Panc1 (cell line): ENCODE measurements around the gene FGG. TPM values are rescaled to one million over a fixed set of nuclear protein-coding genes. Genes with fewer than 3 reads are reported as not detected.

Experiments used
- ATAC-seq: fragments of 200-7000 bp; cut with Tn5 transposase; 2 replicates; pipeline ENCODE4 v1.9.1; 2020; ENCODE audit warnings: mild to moderate bottlenecking, moderate library complexity
- BruUV-seq: library from RNA; stranded (reverse); fragments of 400-500 nt; replicated peaks from 2 replicates; lab custom pipeline; 2021; lab: Mats Ljungman, UMichigan
- CTCF ChIA-PET: fragments of 300-600 bp; sonication (Branson Sonifier 250); formaldehyde crosslinking; loops from one replicate; lab custom pipeline; 2022; ENCODE audit warnings: antibody characterized with exemption; lab: Charles Lee
- POLR2A ChIA-PET: fragments of 300-600 bp; sonication (Branson Sonifier 250); formaldehyde crosslinking; loops from one replicate; lab custom pipeline; 2022; ENCODE audit warnings: antibody characterized with exemption; lab: Charles Lee
- DNase-seq: peaks from one replicate; pipeline ENCODE4 v3.0.0-alpha.2; 2010; ENCODE audit warnings: low read depth, low spot score
- H3K27ac ChIP-seq: 2 replicates; pipeline ENCODE4 v1.5.1; 2011; ENCODE audit warnings: mild to moderate bottlenecking, low read length, inconsistent platforms
- H3K27me3 ChIP-seq: fragments of 200-500 bp; sonication (Bioruptor generic); 2 replicates; pipeline ENCODE4 v1.6.0; 2014; ENCODE audit warnings: low read length, inconsistent platforms; ENCODE audit not compliant: control insufficient read depth, insufficient read depth
- H3K36me3 ChIP-seq: fragments of 200-500 bp; sonication (Bioruptor generic); 2 replicates; pipeline ENCODE4 v1.5.1; 2014; ENCODE audit warnings: inconsistent platforms, mild to moderate bottlenecking, low read length, moderate library complexity; ENCODE audit not compliant: control insufficient read depth, insufficient read depth
- H3K4me1 ChIP-seq: 2 replicates; pipeline ENCODE4 v1.5.1; 2011; ENCODE audit warnings: inconsistent platforms, mild to moderate bottlenecking, low read length, moderate library complexity; ENCODE audit not compliant: control insufficient read depth, insufficient read depth
- H3K4me3 ChIP-seq, 2 experiments: 2 replicates each; pipeline ENCODE4 v1.5.1; 2011 to 2012; ENCODE audit warnings: low read depth in 2 of 2, low read length in 2 of 2, mild to moderate bottlenecking in 2 of 2, inconsistent platforms in 1 of 2, moderate library complexity in 1 of 2
- H3K9me3 ChIP-seq: fragments of 200-500 bp; sonication (Bioruptor generic); 2 replicates; pipeline ENCODE4 v1.5.1; 2014; ENCODE audit warnings: low read depth, mild to moderate bottlenecking, inconsistent platforms, low read length, moderate library complexity; ENCODE audit not compliant: control insufficient read depth, insufficient read depth
- CTCF ChIP-seq: fragments of 450-650 bp; IDR thresholded peaks from 2 replicates; pipeline ENCODE4 v1.5.1; 2017; ENCODE audit warnings: mild to moderate bottlenecking
- POLR2AphosphoS5 ChIP-seq: IDR thresholded peaks from 2 replicates; pipeline ENCODE4 v1.6.1; 2012; ENCODE audit warnings: mild to moderate bottlenecking, low read depth, low read length, moderate library complexity
- REST ChIP-seq, 2 experiments: IDR thresholded peaks; 2 replicates each; pipeline ENCODE4 v1.6.1; 2011 to 2012; ENCODE audit warnings: low read depth in 2 of 2, control low read depth in 1 of 2, low read length in 1 of 2, mild to moderate bottlenecking in 1 of 2, moderate library complexity in 1 of 2; ENCODE audit not compliant: insufficient read depth in 1 of 2
- SIN3A ChIP-seq: IDR thresholded peaks from 2 replicates; pipeline ENCODE4 v1.6.1; 2012; ENCODE audit warnings: low read depth, mild to moderate bottlenecking, low read length, moderate library complexity, borderline replicate concordance; ENCODE audit not compliant: insufficient read depth
- TCF7L2 ChIP-seq: IDR thresholded peaks from 2 replicates; pipeline ENCODE4 v1.6.1; 2011; ENCODE audit warnings: mild to moderate bottlenecking, low read depth, low read length, inconsistent platforms
- in situ Hi-C: cut with HindIII; loops from 2 replicates; pipeline ENCODE4 v1.10.0; 2016; ENCODE audit warnings: low sequenced_read_pairs, low pct_unique_long_range_greater_than_20kb
- intact Hi-C: fragments of 100-400 bp; cut with micrococcal nuclease; formaldehyde crosslinking; loops from one replicate; pipeline ENCODE4 v1.10.0; 2022; ENCODE audit not compliant: unreplicated experiment
- total RNA-seq: library from RNA; stranded (reverse); gene quantifications from one replicate; pipeline ENCODE4 v1.2.1, GENCODE V29; 2021; ENCODE audit not compliant: unreplicated experiment

FGG gene
- total RNA-seq, 1 experiment from 2014 or later: 1.8 TPM

GRCh38 chr4:154562697-154563254, 49.7 kb downstream of the FGG start, which contains the start of gene FGB:
Gene FGB (plus strand): TSS chr4:154563011. CDS start chr4:154563019, 8 bp downstream.
- TF ChIP-seq POLR2AphosphoS5 (no peak), CTCF (no peak), REST (IDR thresholded peaks at IDR 0.05; ENCODE audit: insufficient read depth in 1 of 2, low read depth in 2 of 2, low read length in 1 of 2) (no peak), SIN3A (no peak), TCF7L2 (no peak)
- ATAC-seq: no peak
- in situ Hi-C loops (no loop called here), intact Hi-C loops (no loop called here)
- ChIA-PET POLR2A (no interaction called here), CTCF (no interaction called here)
- Histone ChIP-seq H3K36me3 (no peaks in the 10 kb centered on the region), H3K27ac (no peak within 1 kb of the TSS), H3K9me3 (no peaks in the 10 kb centered on the region), H3K4me1 (no peaks in the 10 kb centered on the region), H3K27me3 (no peaks in the 10 kb centered on the region), H3K4me3 (no peak within 1 kb of the TSS)
- no peak for DNase-seq
- BruUV-seq: no TSS peak

GRCh38 chr4:154560824-154561231, 51.6 kb downstream of the FGG start:
- no peak for DNase-seq
- no peak overlapping the region for H3K27ac ChIP-seq
- CTCF ChIA-PET: no interaction called here
- H3K27me3 ChIP-seq: no peaks in the 10 kb centered on the region
- BruUV-seq: no TSS peak
- no peaks in the 10 kb centered on the region for H3K36me3 ChIP-seq
- ATAC-seq: no peak
- H3K4me1 ChIP-seq: no peaks in the 10 kb centered on the region
- in situ Hi-C loops: no loop called here
- POLR2A ChIA-PET: no interaction called here
- intact Hi-C loops: no loop called here
- no peaks in the 10 kb centered on the region for H3K9me3 ChIP-seq
- H3K4me3 ChIP-seq: no peak overlapping the region
- TF ChIP-seq TCF7L2 (no peak), SIN3A (no peak), CTCF (no peak), REST (IDR thresholded peaks at IDR 0.05; ENCODE audit: insufficient read depth in 1 of 2, low read depth in 2 of 2, low read length in 1 of 2) (no peak), POLR2AphosphoS5 (no peak)
